Measurements from ENCODE around the gene TMEM253. TPM values are rescaled to one million over a fixed set of nuclear protein-coding genes. Genes with fewer than 3 reads are reported as not detected.

Gene TMEM253
- polyA plus RNA-seq, 4 donors: 0.27 to 1.6 (median 1.2) TPM

- no peak for DNase-seq (ENCODE audit: low read depth in 4 of 4, low spot score in 3 of 4)
These were observed 48.9 kb downstream of the TMEM253 start for GRCh38 chr14:21149641-21150367.

Other genes with a start within 250 kb of the TMEM253 start
- under 1 TPM; 0.34 to 0.85 (median 0.60) TPM for gene RNASE3, start 209.7 kb upstream of the TMEM253 start, polyA plus RNA-seq (ENCODE audit: insufficient read length in 4 of 4)
- 1 to 10 TPM in 2 of 4 donors, under 1 TPM in 2; 0.86 to 1.7 (median 1.1) TPM for gene RNASE2, start 145.6 kb upstream of the TMEM253 start, polyA plus RNA-seq (ENCODE audit: insufficient read length in 4 of 4)
- gene METTL17, start 111.1 kb upstream of the TMEM253 start, polyA plus RNA-seq (ENCODE audit: insufficient read length in 4 of 4): 100 to 1,000 TPM in 1 of 4 donors, 10 to 100 TPM in 3; 63.6 to 119 (median 88.0) TPM
- gene SLC39A2, start 101.8 kb upstream of the TMEM253 start, polyA plus RNA-seq (ENCODE audit: insufficient read length in 4 of 4): 1 to 10 TPM in 3 of 4 donors, not detected in 1; 1.6 to 2.8 (median 2.5) TPM
- gene NDRG2, start 76.0 kb upstream of the TMEM253 start, polyA plus RNA-seq (ENCODE audit: insufficient read length in 4 of 4): 100 to 1,000 TPM in 3 of 4 donors, 10 to 100 TPM in 1; 85.9 to 169 (median 163) TPM
- gene TPPP2, start 70.8 kb upstream of the TMEM253 start, polyA plus RNA-seq (ENCODE audit: insufficient read length in 4 of 4): 1 to 10 TPM in 3 of 4 donors, under 1 TPM in 1; 0.08 to 4.4 (median 2.7) TPM
- gene RNASE13, start 66.3 kb upstream of the TMEM253 start, polyA plus RNA-seq (ENCODE audit: insufficient read length in 4 of 4): under 1 TPM in 3 of 4 donors, not detected in 1; 0.44 to 0.95 (median 0.52) TPM
- under 1 TPM in 3 of 4 donors, not detected in 1; 0.54 to 0.63 (median 0.55) TPM for gene RNASE7, start 58.7 kb upstream of the TMEM253 start, polyA plus RNA-seq (ENCODE audit: insufficient read length in 4 of 4)
- not detected for gene RNASE8, start 43.2 kb upstream of the TMEM253 start, polyA plus RNA-seq (ENCODE audit: insufficient read length in 4 of 4)
- gene ARHGEF40, start 30.8 kb upstream of the TMEM253 start, polyA plus RNA-seq (ENCODE audit: insufficient read length in 4 of 4): 10 to 100 TPM; 65.7 to 87.7 (median 73.2) TPM
- gene ZNF219, start 2.4 kb upstream of the TMEM253 start, polyA plus RNA-seq (ENCODE audit: insufficient read length in 4 of 4): 10 to 100 TPM; 15.8 to 38.4 (median 22.6) TPM
- under 1 TPM in 2 of 4 donors, not detected in 2; 0.03 to 0.06 TPM for gene OR5AU1, start 55.0 kb downstream of the TMEM253 start, polyA plus RNA-seq (ENCODE audit: insufficient read length in 4 of 4)
- 1,000 to 10,000 TPM in 1 of 4 donors, 100 to 1,000 TPM in 3; 632 to 1,044 (median 906) TPM for gene HNRNPC, start 168.4 kb downstream of the TMEM253 start, polyA plus RNA-seq (ENCODE audit: insufficient read length in 4 of 4)
- gene RPGRIP1, start 179.0 kb downstream of the TMEM253 start, polyA plus RNA-seq (ENCODE audit: insufficient read length in 4 of 4): under 1 TPM; 0.40 to 0.56 (median 0.52) TPM